GM04504 (cell line): Measurements from ENCODE around the gene LARP4.
A peak's percentile ranks its signal among the peaks of the same experiment; 100 is the strongest.
"Not testable (repeated sequence)": the region's sequence is repeated elsewhere in the genome, so short reads cannot be mapped to it uniquely, and the experiment has no call there.

Experiments
- DNase-seq: peaks from one replicate; pipeline ENCODE4 v3.0.0-alpha.2; 2012; ENCODE audit warnings: low read depth

The LARP4 gene

GRCh38 chr12:50483488-50483887, 82.8 kb downstream of the LARP4 start:
- no peak for DNase-seq

GRCh38 chr12:50488801-50489200, 88.1 kb downstream of the LARP4 start:
- no peak for DNase-seq

GRCh38 chr12:50498119-50498518, 97.4 kb downstream of the LARP4 start:
- not testable (repeated sequence) for DNase-seq

- peak; percentile 69 for DNase-seq
Observed at GRCh38 chr12:50504798-50505674, 104.4 kb downstream of the LARP4 start, which contains the start of gene DIP2B. DIP2B (plus strand) TSS chr12:50504985; CDS start chr12:50505141, 156 bp downstream.

GRCh38 chr12:50505675-50506530, 105.2 kb downstream of the LARP4 start:
- DNase-seq: no peak

- no peak for DNase-seq
Observed at GRCh38 chr12:50506753-50507473, 106.2 kb downstream of the LARP4 start.

GRCh38 chr12:50507474-50507838, 106.8 kb downstream of the LARP4 start:
- no peak for DNase-seq

GRCh38 chr12:50507930-50508329, 107.2 kb downstream of the LARP4 start:
- DNase-seq: no peak

GRCh38 chr12:50508414-50508813, 107.7 kb downstream of the LARP4 start:
- no peak for DNase-seq

GRCh38 chr12:50508970-50509663, 108.4 kb downstream of the LARP4 start:
- DNase-seq: no peak

GRCh38 chr12:50514526-50515276, 114.0 kb downstream of the LARP4 start:
- DNase-seq: no peak

- no peak for DNase-seq
Observed at GRCh38 chr12:50515587-50515986, 114.9 kb downstream of the LARP4 start.

GRCh38 chr12:50517421-50518048, 116.8 kb downstream of the LARP4 start:
- DNase-seq: no peak

GRCh38 chr12:50518090-50518489, 117.4 kb downstream of the LARP4 start:
- DNase-seq: no peak

- no peak for DNase-seq
Observed at GRCh38 chr12:50519353-50519752, 118.7 kb downstream of the LARP4 start.

GRCh38 chr12:50520416-50521207, 119.9 kb downstream of the LARP4 start:
- DNase-seq: no peak

GRCh38 chr12:50521781-50522180, 121.1 kb downstream of the LARP4 start:
- DNase-seq: not testable (repeated sequence)

- DNase-seq: no peak
Observed at GRCh38 chr12:50523772-50524171, 123.1 kb downstream of the LARP4 start.

GRCh38 chr12:50524621-50525020, 123.9 kb downstream of the LARP4 start:
- DNase-seq: no peak

- no peak for DNase-seq
Observed at GRCh38 chr12:50525422-50525821, 124.7 kb downstream of the LARP4 start.
